ENCODE data around the gene NR2E1. TPM values are rescaled to one million over a fixed set of nuclear protein-coding genes. Genes with fewer than 3 reads are reported as not detected.

The NR2E1 gene
- total RNA-seq, 2 experiments from 2014 or later = not detected

GRCh38 chr6:108180776-108181175, 15.0 kb downstream of the NR2E1 start:
- H3K4me3 Mint-ChIP-seq = no peak overlapping the region
- peaks cover 6% of the 10 kb centered on the region for H3K4me1 Mint-ChIP-seq
- DNase-seq = no peak
- H3K27me3 Mint-ChIP-seq = peaks cover 62% of the 10 kb centered on the region
- no peak overlapping the region for H3K27ac Mint-ChIP-seq
- peaks cover 1% of the 10 kb centered on the region for H3K36me3 Mint-ChIP-seq (ENCODE audit: low read depth)
- POLR2A ChIA-PET = no interaction called here
- H3K9me3 Mint-ChIP-seq = no peaks in the 10 kb centered on the region
- CTCF ChIA-PET = interaction anchor here (0.7 kb wide), 1 partner anchor 41 kb away, joined by 3 read pairs; no protein-coding TSS in a partner anchor

GRCh38 chr6:108186226-108186625, 20.4 kb downstream of the NR2E1 start:
- ChIA-PET CTCF (interaction anchor here (1.5 kb wide), 1 partner anchor 11 kb away, joined by 4 read pairs; no protein-coding TSS in a partner anchor), POLR2A (no interaction called here)
- Mint-ChIP-seq H3K27ac (no peak overlapping the region), H3K9me3 (no peaks in the 10 kb centered on the region), H3K4me1 (no peaks in the 10 kb centered on the region), H3K4me3 (no peak overlapping the region), H3K36me3 (ENCODE audit: low read depth) (no peaks in the 10 kb centered on the region), H3K27me3 (peaks cover 40% of the 10 kb centered on the region)
- DNase-seq = no peak

- H3K27ac Mint-ChIP-seq = no peak overlapping the region
- no peaks in the 10 kb centered on the region for H3K4me1 Mint-ChIP-seq
- no peak overlapping the region for H3K4me3 Mint-ChIP-seq
- DNase-seq = no peak
- no peaks in the 10 kb centered on the region for H3K36me3 Mint-ChIP-seq (ENCODE audit: low read depth)
- no peaks in the 10 kb centered on the region for H3K9me3 Mint-ChIP-seq
- CTCF ChIA-PET = interaction anchor here (0.6 kb wide), 1 partner anchor 312 kb away, joined by 3 read pairs; no protein-coding TSS in a partner anchor
- H3K27me3 Mint-ChIP-seq = peaks cover 38% of the 10 kb centered on the region
- POLR2A ChIA-PET = interaction anchor here (0.6 kb wide), 1 partner anchor 304 kb away, joined by 3 read pairs; no protein-coding TSS in a partner anchor
These were observed 21.7 kb downstream of the NR2E1 start for GRCh38 chr6:108187519-108187918.

- Mint-ChIP-seq H3K4me3 (no peak overlapping the region), H3K36me3 (ENCODE audit: low read depth) (no peaks in the 10 kb centered on the region), H3K4me1 (no peaks in the 10 kb centered on the region), H3K27ac (no peak overlapping the region), H3K9me3 (no peaks in the 10 kb centered on the region), H3K27me3 (peaks cover 30% of the 10 kb centered on the region)
- ChIA-PET POLR2A (no interaction called here), CTCF (interaction anchor here (0.6 kb wide), 1 partner anchor 404 kb away, joined by 3 read pairs; no protein-coding TSS in a partner anchor)
- DNase-seq = no peak
These were observed 27.3 kb downstream of the NR2E1 start for GRCh38 chr6:108193131-108193530.

- H3K4me1 Mint-ChIP-seq = no peaks in the 10 kb centered on the region
- H3K27ac Mint-ChIP-seq = no peak overlapping the region
- DNase-seq = no peak
- no peaks in the 10 kb centered on the region for H3K36me3 Mint-ChIP-seq (ENCODE audit: low read depth)
- CTCF ChIA-PET = no interaction called here
- POLR2A ChIA-PET = no interaction called here
- no peaks in the 10 kb centered on the region for H3K9me3 Mint-ChIP-seq
- no peak overlapping the region for H3K4me3 Mint-ChIP-seq
- peaks cover 27% of the 10 kb centered on the region for H3K27me3 Mint-ChIP-seq
These were observed 28.0 kb downstream of the NR2E1 start for GRCh38 chr6:108193835-108194234.

- no peak overlapping the region for H3K27ac Mint-ChIP-seq
- CTCF ChIA-PET = no interaction called here
- H3K36me3 Mint-ChIP-seq (ENCODE audit: low read depth) = no peaks in the 10 kb centered on the region
- no peak overlapping the region for H3K4me3 Mint-ChIP-seq
- H3K4me1 Mint-ChIP-seq = no peaks in the 10 kb centered on the region
- H3K27me3 Mint-ChIP-seq = peaks cover 21% of the 10 kb centered on the region
- H3K9me3 Mint-ChIP-seq = no peaks in the 10 kb centered on the region
- POLR2A ChIA-PET = no interaction called here
- DNase-seq = no peak
These were observed 28.7 kb downstream of the NR2E1 start for GRCh38 chr6:108194503-108194902.

- H3K4me1 Mint-ChIP-seq = no peaks in the 10 kb centered on the region
- POLR2A ChIA-PET = no interaction called here
These were observed 29.4 kb downstream of the NR2E1 start for GRCh38 chr6:108195209-108195608.

GRCh38 chr6:108198761-108199498, 33.1 kb downstream of the NR2E1 start:
- CTCF ChIA-PET = interaction anchor here (1.6 kb wide), 1 partner anchor 10 kb away, joined by 3 read pairs; no protein-coding TSS in a partner anchor
- peaks cover 5% of the 10 kb centered on the region for H3K27me3 Mint-ChIP-seq

More at GRCh38 chr6:108195209-108195608, 29.4 kb downstream of the NR2E1 start:
- CTCF ChIA-PET = no interaction called here
- Mint-ChIP-seq H3K27ac (no peak overlapping the region), H3K4me3 (no peak overlapping the region), H3K36me3 (ENCODE audit: low read depth) (no peaks in the 10 kb centered on the region), H3K27me3 (peaks cover 19% of the 10 kb centered on the region), H3K9me3 (no peaks in the 10 kb centered on the region)
- DNase-seq = no peak

GRCh38 chr6:108200186-108200585, 34.4 kb downstream of the NR2E1 start:
- H3K4me1 Mint-ChIP-seq = no peaks in the 10 kb centered on the region
- peaks cover 6% of the 10 kb centered on the region for H3K36me3 Mint-ChIP-seq (ENCODE audit: low read depth)
- H3K4me3 Mint-ChIP-seq = no peak overlapping the region
- no peak overlapping the region for H3K27ac Mint-ChIP-seq
- no peak for DNase-seq
- no peaks in the 10 kb centered on the region for H3K27me3 Mint-ChIP-seq
- ChIA-PET CTCF (interaction anchor here (1.6 kb wide), 1 partner anchor 11 kb away, joined by 3 read pairs; no protein-coding TSS in a partner anchor), POLR2A (no interaction called here)
- H3K9me3 Mint-ChIP-seq = no peaks in the 10 kb centered on the region

More at GRCh38 chr6:108198761-108199498, 33.1 kb downstream of the NR2E1 start:
- Mint-ChIP-seq H3K4me3 (no peak overlapping the region), H3K9me3 (no peaks in the 10 kb centered on the region), H3K27ac (no peak overlapping the region), H3K4me1 (no peaks in the 10 kb centered on the region), H3K36me3 (ENCODE audit: low read depth) (peaks cover 6% of the 10 kb centered on the region)
- no peak for DNase-seq
- POLR2A ChIA-PET = no interaction called here

GRCh38 chr6:108200631-108201030, 34.8 kb downstream of the NR2E1 start:
- peaks cover 6% of the 10 kb centered on the region for H3K36me3 Mint-ChIP-seq (ENCODE audit: low read depth)
- DNase-seq = no peak
- no peaks in the 10 kb centered on the region for H3K27me3 Mint-ChIP-seq
- H3K9me3 Mint-ChIP-seq = no peaks in the 10 kb centered on the region
- no peak overlapping the region for H3K27ac Mint-ChIP-seq
- ChIA-PET CTCF (no interaction called here), POLR2A (no interaction called here)
- no peak overlapping the region for H3K4me3 Mint-ChIP-seq
- H3K4me1 Mint-ChIP-seq = no peaks in the 10 kb centered on the region

GRCh38 chr6:108203189-108204112, 37.6 kb downstream of the NR2E1 start:
- H3K4me3 Mint-ChIP-seq = no peak overlapping the region
- ChIA-PET CTCF (no interaction called here), POLR2A (no interaction called here)
- H3K36me3 Mint-ChIP-seq (ENCODE audit: low read depth) = peaks cover 15% of the 10 kb centered on the region
- DNase-seq = no peak
- no peaks in the 10 kb centered on the region for H3K9me3 Mint-ChIP-seq
- H3K27me3 Mint-ChIP-seq = no peaks in the 10 kb centered on the region
- no peaks in the 10 kb centered on the region for H3K4me1 Mint-ChIP-seq
- no peak overlapping the region for H3K27ac Mint-ChIP-seq

GRCh38 chr6:108207013-108207412, 41.2 kb downstream of the NR2E1 start:
- POLR2A ChIA-PET = no interaction called here
- Mint-ChIP-seq H3K36me3 (ENCODE audit: low read depth) (peaks cover 30% of the 10 kb centered on the region), H3K27ac (no peak overlapping the region), H3K27me3 (no peaks in the 10 kb centered on the region), H3K9me3 (no peaks in the 10 kb centered on the region), H3K4me3 (no peak overlapping the region), H3K4me1 (peaks cover 4% of the 10 kb centered on the region)
- DNase-seq = no peak
- CTCF ChIA-PET = no interaction called here

GRCh38 chr6:108209738-108210137, 43.9 kb downstream of the NR2E1 start:
- no peak overlapping the region for H3K27ac Mint-ChIP-seq
- no peak overlapping the region for H3K4me3 Mint-ChIP-seq
- H3K9me3 Mint-ChIP-seq = no peaks in the 10 kb centered on the region
- peaks cover 28% of the 10 kb centered on the region for H3K36me3 Mint-ChIP-seq (ENCODE audit: low read depth)
- no peak for DNase-seq
- H3K27me3 Mint-ChIP-seq = no peaks in the 10 kb centered on the region
- H3K4me1 Mint-ChIP-seq = peaks cover 4% of the 10 kb centered on the region
- ChIA-PET POLR2A (no interaction called here), CTCF (no interaction called here)

Measured in activated CD4-positive, alpha-beta T cell treated with anti-CD3 and anti-CD28 coated beads, Interleukin-2, amount 10 ng/mL, durations not matched to agents 7 days and 5 days (primary cell).